ENCODE measurements around the gene GSTM4. TPM values are rescaled to one million over a fixed set of nuclear protein-coding genes. Genes with fewer than 3 reads are reported as not detected.
"Not testable (repeated sequence)": the region's sequence is repeated elsewhere in the genome, so short reads cannot be mapped to it uniquely, and the experiment has no call there.

GSTM4 gene
- total RNA-seq, 1 experiment from 2014 or later: 24.6 TPM

DNA sequence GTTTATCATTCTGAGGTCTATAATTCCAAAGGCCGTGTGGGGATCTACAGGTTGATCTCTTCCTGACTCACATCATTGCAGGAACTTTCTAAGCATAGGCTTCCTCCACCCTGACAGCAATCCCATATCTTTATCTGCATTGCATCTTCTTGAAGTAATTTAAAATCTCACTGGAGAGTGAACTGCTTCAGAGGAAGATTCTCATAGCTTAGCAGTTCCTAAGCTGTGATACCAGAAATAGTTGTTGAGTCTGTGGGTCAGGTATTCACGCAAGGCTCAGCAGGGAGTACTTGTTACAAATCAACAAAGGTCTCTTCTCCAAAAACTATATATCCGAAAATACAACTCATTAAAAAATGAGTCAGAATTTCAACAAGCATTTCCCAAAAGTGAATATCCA, 39.2 kb downstream of the GSTM4 start:
- H2BK5ac ChIP-seq (ENCODE audit: insufficient read length, low read length); H3K79me2 ChIP-seq (ENCODE audit: insufficient read depth, low read length); H4K91ac ChIP-seq (ENCODE audit: insufficient read length, low read depth, low read length); H3K9me3 Mint-ChIP-seq; H3K4me2 ChIP-seq (ENCODE audit: insufficient read depth, insufficient read length, low read length); H3K14ac ChIP-seq (ENCODE audit: insufficient read depth, low read length); H2BK20ac ChIP-seq (ENCODE audit: low read depth, low read length, poor library complexity, severe bottlenecking); H2BK15ac ChIP-seq (ENCODE audit: low read depth, low read length); H3K79me1 ChIP-seq (ENCODE audit: insufficient read depth, low read depth, low read length, poor library complexity, severe bottlenecking); H2BK120ac ChIP-seq (ENCODE audit: low read depth, low read length, poor library complexity, severe bottlenecking); H2AFZ ChIP-seq (ENCODE audit: low read length); H3T11ph ChIP-seq (ENCODE audit: low read length); H2BK12ac ChIP-seq (ENCODE audit: insufficient read length, low read depth, low read length); H3K4ac ChIP-seq (ENCODE audit: low read depth, low read length); H3K27me3 Mint-ChIP-seq (ENCODE audit: low read depth); H3K23ac ChIP-seq (ENCODE audit: insufficient read length, low read depth, low read length); H3K56ac ChIP-seq (ENCODE audit: insufficient read length, low read depth, low read length); H4K5ac ChIP-seq (ENCODE audit: insufficient read length, low read depth, low read length); H4K20me1 ChIP-seq (ENCODE audit: control insufficient read depth, insufficient read depth, insufficient read length); H3K4me1 ChIP-seq (ENCODE audit: insufficient read depth, low read length); H4K8ac ChIP-seq (replicated peaks; ENCODE audit: insufficient read length, low read depth, low read length); H3K9me3 ChIP-seq (ENCODE audit: control insufficient read depth, low read depth, low read length); H3K27me3 ChIP-seq (ENCODE audit: insufficient read depth, low read length); H3K4me1 Mint-ChIP-seq; DNase-seq; H3K4me3 Mint-ChIP-seq; H3K9ac ChIP-seq (ENCODE audit: extremely low read depth, insufficient read length, low read length); H2AK5ac ChIP-seq (ENCODE audit: insufficient read length, low read length); H3K18ac ChIP-seq (ENCODE audit: insufficient read length, low read depth, low read length); H3K36me3 Mint-ChIP-seq (ENCODE audit: insufficient read depth in 1 of 3, low read depth in 3 of 3); H3K27ac Mint-ChIP-seq; H3K23me2 ChIP-seq (ENCODE audit: insufficient read length, low read depth, low read length, poor library complexity, severe bottlenecking); H3K27ac ChIP-seq (ENCODE audit: insufficient read length, low read depth, low read length): not testable (repeated sequence)
- no CpG with 5 or more reads among the region's 3 CpGs for WGBS (ENCODE audit: extremely low coverage, insufficient read length, low lambda C conversion rate)

All from H9 (cell line).